GM04504 (cell line): ENCODE results near the gene MYO9B.
"Not testable (repeated sequence)": the region's sequence is repeated elsewhere in the genome, so short reads cannot be mapped to it uniquely, and the experiment has no call there.

Experiments
- DNase-seq: peaks from one replicate; pipeline ENCODE4 v3.0.0-alpha.2; 2012; ENCODE audit warnings: low read depth

MYO9B gene

DNA sequence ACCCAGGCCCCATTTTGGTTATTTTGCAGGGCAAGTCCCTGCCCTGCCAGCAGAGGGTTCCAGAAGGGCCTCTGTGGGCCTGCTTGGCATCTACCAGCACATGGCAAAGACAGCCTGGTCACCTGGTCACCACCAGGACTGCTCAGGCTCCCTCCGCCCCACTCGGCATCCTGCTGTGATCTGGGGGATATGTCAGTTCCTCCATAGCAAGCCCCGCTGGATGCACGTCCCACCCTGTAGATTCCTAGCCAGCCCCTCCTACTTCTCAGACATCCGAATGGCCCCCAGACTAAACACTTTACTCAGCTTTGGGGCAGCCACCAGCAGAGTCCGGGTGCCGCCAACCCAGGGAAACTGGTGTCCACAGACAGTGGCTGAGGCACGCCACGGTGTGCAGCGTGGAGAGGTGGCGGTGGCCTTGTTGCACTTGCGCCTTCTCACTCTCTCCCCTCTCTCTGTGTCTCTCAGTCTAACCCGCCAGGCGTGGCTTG, 107.7 kb downstream of the MYO9B start:
- no peak for DNase-seq

DNA sequence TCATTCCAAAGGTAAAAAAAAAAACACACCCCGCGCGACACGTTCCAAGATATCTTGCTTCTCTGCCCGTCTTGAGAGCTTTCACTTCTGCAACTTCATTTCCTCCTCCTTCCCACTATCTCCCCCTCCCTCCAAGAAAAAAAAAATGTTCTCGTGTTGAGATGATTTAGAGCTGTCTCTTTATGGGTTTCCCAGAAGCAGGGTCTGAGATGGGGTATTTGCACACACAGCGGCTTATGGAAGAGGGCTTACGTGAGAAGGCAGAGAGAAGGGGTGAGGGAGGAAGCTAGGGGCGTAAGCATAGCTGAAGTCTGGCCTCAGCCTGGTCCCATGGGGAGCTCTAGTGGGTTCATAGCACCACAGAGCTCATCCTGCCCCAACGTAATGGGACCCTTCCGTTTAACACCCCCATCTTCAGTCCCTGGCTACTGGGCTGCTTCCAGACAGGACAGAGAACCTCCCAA, 108.3 kb downstream of the MYO9B start:
- no peak for DNase-seq

DNA sequence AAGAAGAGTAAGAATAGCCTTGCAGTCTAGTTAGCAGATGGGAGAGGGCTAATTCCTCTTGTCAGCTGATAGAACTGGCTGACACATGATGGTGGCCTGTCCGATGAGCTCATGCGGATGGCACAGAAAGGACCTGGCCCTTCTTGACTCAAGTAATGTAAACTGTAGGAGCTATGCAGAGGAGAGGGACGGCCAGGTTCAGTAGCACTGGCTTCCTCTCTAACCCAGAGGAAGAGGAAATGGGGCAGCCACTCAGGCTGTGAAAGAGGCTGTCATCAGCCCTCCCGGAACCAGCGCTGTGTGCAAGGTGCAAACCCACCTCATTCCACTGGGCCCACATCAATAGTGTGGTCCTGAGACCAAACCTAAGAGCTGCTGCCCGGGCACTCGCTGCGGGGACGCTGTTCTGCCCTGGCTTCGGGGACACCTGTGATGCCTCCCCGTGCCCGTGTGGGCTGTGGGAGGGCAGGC, 108.8 kb downstream of the MYO9B start:
- DNase-seq = no peak

DNA sequence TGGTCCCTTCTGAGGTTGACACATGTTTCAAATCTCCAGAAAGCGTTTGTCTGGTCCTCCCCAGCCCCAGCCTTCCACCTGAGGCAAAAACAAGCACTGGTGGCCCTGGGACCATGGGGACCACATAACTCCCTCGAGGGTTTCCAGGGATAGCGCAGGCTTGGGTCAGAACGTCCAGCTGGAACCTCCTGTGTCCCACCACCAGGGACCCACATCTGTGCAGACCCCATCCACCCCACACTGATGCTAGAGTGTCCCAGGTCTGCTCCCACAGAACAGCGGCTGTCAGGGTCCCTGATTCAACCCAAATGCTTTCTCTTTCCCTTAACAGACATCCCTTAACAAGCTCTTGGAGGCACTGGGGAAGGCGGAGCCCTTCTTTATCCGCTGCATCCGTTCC, 110.0 kb downstream of the MYO9B start:
- no peak for DNase-seq

DNA sequence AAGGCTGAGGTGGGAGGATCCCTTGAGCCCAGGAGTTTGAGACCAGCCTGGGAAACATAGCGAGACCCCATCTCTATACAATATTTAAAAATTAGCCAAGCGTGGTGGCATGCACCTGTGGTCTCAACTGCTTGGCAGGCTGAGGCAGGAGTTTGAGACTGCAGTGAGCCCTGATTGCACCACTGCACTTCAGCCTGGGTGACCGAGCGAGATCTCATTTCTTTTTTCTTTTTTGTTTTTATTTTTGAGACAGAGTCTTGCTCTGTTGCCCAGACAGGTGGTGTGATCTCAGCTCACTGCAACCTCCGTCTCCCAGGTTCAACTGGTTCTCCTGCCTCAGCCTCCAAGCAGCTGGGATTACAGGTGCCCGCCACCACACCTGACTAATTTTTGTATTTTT, 116.2 kb downstream of the MYO9B start:
- not testable (repeated sequence) for DNase-seq

DNA sequence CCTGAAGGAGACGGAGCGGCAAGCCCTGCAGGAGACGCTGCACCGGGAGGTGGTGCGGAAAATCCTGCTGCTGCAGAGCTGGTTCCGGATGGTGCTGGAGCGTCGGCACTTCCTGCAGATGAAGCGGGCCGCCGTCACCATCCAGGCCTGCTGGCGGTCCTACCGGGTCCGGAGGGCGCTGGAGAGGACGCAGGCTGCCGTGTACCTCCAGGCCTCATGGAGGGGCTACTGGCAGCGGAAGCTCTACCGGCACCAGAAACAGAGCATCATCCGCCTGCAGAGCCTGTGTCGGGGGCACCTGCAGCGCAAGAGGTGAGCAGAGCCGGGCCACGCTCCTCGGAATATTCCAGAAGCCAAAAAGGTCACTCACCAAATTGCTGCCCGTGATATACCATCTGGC, 117.2 kb downstream of the MYO9B start:
- DNase-seq = no peak

DNA sequence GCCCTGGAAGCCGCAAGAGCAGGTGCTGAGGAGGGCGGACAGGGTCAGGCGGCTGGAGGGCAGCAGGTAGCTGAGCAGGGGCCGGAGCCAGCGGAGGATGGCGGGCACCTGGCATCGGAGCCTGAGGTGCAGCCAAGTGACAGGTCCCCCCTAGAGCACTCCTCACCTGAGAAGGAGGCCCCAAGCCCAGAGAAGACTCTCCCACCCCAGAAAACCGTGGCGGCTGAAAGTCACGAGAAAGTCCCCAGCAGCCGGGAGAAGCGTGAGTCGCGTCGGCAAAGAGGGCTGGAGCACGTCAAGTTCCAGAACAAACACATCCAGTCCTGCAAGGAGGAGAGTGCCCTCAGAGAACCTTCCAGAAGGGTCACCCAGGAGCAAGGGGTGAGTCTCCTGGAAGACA, 119.0 kb downstream of the MYO9B start:
- DNase-seq = no peak

DNA sequence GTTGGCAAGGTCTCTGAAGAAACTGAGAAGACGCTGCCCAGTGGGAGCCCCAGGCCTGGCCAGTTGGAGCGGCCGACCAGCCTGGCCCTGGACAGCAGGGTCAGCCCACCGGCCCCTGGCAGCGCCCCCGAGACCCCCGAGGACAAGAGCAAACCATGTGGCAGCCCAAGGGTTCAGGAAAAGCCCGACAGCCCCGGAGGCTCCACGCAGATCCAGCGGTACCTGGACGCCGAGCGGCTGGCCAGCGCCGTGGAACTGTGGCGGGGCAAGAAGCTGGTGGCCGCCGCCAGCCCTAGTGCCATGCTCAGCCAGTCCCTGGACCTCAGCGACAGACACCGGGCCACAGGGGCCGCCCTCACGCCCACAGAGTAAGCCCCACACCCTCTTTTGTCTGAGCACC, 119.5 kb downstream of the MYO9B start:
- DNase-seq = no peak

DNA sequence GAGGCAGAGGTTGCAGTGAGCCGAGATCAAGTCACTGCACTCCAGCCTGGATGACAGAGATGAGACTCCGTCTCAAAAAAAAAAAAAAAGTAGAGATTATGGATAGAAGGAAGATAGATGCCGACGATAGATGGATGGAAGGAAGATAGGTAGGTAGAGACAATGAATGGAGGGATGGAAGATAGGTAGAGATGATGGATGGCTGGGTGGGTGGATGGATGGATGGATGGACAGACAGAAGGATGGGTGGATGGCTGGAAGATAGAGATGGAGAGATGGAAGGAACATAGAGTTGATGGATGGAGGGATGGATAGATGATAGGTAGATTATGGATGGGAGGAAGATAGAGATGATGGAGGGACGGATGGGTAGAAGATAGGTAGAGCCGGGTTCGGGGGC, 121.0 kb downstream of the MYO9B start:
- no peak for DNase-seq

DNA sequence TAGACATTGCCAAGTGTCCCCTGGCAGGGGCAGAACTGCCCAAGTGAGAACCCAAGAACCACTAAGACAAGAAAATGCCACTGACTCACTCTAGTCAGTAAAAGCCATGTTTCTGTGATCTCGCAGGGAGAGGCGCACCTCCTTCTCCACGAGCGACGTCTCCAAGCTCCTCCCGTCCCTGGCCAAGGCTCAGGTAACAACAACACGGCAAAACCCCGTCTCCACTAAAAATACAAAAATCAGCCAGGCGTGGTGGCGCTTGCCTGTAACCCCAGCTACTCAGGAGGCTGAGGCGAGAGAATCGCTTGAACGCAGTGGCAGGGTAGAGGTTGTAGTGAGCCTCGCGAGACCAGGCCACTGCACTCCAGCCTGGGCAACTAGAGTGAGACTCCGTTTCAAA, 122.1 kb downstream of the MYO9B start:
- DNase-seq = no peak

DNA sequence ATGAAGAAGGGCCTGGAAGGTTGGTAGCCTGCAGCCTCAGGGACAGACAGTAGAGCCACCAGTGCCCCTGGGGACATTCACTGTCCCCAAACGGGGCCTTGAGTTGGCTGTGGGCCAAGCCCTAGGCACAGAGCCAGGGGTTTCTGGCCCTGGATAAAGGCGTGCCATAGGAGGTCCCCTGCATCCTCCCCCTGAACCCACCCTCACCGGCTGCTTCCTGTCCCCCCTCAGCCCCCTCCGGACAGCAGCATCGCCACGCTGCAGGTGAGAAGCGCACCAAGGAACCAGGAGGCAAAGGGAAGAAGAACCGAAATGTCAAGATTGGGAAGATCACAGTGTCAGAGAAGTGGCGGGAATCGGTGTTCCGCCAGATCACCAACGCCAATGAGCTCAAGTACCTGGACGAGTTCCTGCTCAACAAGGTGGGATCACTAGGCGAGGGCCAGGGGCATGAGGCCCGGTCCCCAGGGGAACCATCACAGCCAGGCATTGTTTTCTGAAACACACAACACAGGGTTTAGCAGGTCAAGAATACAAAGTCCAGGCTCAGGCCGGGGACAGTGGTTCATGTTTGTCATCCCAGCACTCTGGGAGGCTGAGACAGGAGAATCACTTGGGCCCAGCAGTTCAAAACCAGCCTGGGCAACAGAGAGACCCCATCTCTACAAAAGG, 125.0 kb downstream of the MYO9B start:
- DNase-seq = no peak

DNA sequence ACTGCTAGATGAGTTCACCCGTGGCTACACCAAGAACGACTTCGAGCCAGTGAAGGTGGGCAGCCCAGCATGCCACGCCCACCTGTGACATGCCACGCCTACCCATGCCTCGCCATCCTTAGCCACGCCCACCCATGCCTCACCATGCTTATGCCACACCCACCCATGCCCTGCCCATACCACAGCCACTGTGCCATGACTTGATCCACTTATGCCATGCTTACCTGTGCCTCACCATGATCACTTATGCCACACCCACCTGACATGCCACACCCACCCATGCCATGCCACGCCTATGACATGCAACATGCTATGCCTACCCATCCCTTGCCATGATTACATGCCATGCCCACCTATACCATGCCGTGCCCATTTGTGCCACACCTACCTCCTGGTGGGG, 126.7 kb downstream of the MYO9B start:
- DNase-seq = no peak

DNA sequence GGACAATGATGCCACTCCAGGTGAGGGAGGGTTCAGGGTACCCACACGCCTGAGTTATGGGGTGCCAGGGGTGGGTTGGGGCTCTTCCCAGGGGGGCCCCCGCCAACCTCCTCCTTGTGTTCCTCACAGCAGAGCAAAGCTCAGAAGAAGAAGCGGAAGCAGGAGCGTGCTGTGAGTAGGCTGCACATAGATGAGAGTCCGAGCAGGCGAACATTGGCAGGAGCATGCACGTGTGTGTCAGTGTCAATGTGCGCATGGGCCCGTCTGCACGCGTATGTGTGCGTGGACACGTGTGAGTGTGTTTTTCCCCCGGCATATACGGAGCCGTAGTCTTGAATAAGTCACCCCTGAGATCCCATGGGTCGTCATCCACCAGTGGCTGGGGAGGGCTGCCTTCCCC, 127.1 kb downstream of the MYO9B start:
- DNase-seq = no peak

DNA sequence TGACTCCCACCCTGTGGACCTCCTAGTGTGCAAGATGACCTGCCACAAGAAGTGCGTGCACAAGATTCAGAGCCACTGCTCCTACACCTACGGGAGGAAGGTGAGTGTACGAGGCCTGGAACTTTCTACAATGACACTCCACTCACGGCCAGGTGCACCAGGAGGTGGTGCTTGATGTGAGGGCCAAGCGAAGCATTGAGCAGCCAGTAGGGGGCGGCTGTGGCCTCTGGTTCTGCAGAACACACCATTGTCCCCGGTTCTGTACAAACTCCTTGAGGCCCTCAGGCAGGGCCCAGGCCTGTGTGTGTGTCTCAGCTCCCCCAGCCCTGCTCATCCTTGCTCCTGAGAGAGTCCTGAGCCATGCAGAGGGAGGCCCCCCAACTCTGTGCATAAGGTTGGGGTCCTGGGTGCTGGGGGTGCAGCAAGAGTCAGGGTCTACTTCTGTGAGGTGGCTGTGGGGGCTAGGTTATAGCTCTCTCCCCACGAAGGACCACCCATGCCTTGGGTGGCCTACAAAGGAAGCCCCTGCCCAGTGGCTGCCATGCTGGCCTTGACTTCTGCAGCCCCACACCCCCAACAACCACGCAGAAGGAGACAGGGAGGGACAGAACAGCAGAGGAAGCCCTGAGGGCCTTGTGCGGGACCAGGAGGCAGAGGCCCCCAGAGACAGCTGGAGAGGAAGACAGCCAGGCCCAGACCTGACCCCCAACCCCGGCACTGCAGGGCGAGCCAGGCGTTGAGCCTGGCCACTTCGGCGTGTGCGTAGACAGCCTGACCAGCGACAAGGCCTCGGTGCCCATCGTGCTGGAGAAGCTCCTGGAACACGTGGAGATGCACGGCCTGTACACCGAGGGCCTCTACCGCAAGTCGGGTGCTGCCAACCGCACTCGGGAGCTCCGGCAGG, 129.9 kb downstream of the MYO9B start:
- DNase-seq = no peak

DNA sequence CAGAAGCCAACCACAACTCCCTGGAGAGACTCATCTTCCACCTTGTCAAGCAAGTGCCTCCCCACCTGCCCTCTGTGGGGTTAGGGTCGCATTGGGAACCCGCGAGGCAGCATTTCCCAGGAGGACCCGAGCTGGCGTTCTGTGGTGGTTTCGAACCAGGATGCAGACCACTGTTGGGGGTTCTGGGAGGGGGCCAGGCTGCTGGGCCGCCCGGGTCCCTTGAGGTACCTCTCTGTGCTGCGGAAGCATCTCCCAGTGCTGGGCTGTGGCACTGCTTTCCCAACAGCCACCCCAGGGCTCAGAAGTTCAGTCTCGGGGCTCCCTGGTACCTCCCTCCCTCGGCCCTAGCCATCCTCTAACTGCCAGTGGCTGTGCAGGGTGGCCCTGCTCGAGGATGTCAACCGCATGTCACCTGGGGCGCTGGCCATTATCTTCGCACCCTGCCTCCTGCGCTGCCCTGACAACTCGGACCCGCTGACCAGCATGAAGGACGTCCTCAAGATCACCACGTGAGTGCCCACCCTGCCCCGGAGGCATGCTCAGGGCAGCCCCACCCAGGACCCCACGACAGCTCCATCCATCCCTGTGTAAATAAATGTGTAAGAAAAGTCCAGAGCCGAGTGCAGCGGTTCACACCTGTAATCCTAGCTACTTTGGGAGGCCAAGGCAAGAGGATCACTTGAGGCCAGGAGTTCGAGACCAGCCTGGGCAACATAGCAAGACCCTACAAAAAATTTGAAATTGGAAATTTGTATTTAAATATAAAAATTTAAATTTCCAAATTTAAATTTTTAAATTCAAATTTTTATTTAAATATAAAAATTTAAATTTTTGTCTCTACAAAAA, 131.4 kb downstream of the MYO9B start:
- no peak for DNase-seq

DNA sequence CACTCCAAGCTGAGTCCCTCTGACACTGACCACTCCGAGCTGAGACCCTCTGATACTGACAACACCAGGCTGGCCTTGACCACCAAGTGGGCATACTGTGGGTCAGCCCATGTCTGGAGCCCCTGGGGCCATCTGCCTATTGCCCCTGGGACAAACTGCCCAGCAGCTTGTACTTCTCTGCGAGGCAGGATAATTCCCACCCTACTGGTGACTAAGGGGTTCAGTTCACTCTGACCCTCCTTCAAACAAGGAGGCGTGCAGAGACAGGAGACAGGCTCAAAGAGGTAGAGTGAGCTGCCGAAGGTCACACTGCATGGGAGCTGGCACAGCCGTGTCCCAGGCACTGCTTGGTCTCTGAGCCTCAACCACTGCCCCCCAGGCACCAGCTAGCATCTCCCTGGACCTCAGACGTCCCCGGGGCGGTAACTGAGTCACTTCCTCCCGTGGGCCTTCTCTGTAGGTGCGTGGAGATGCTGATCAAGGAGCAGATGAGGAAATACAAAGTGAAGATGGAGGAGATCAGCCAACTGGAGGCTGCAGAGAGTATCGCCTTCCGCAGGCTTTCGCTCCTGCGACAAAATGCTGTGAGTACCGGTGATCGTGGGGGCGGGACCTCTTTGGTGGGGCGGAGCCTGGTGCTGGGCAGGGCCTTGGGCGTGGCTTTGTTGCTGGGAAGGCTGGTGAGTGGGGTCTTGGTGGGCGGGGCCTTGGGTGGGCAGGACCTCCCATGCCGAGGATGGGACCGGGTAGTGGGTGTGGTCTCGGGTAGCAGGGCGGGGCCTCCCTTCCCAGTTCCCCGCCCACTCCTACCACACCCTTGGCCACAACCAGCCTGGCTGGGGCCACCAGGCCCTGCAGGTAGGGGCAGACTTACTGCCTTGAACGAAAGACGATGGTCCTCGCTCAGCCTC, 133.8 kb downstream of the MYO9B start:
- no peak for DNase-seq

DNA sequence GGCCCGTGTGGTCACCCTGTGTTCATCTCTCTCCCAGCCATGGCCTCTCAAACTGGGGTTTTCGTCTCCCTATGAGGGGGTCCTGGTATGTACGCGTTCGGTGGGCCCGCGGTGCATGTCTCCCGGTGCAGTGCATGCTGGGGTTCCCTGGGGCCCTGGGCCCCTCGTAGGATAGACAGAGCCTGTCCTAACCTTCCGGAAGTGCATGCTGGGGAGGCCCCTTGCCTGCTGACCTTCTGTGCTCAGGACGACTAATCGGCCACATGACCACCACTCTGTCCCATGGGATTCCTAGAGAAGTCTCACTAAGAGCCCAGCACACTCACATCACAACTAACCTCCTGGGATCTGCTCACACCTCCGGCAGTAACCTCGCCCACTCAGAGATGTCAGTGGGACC, 134.7 kb downstream of the MYO9B start:
- DNase-seq = no peak

DNA sequence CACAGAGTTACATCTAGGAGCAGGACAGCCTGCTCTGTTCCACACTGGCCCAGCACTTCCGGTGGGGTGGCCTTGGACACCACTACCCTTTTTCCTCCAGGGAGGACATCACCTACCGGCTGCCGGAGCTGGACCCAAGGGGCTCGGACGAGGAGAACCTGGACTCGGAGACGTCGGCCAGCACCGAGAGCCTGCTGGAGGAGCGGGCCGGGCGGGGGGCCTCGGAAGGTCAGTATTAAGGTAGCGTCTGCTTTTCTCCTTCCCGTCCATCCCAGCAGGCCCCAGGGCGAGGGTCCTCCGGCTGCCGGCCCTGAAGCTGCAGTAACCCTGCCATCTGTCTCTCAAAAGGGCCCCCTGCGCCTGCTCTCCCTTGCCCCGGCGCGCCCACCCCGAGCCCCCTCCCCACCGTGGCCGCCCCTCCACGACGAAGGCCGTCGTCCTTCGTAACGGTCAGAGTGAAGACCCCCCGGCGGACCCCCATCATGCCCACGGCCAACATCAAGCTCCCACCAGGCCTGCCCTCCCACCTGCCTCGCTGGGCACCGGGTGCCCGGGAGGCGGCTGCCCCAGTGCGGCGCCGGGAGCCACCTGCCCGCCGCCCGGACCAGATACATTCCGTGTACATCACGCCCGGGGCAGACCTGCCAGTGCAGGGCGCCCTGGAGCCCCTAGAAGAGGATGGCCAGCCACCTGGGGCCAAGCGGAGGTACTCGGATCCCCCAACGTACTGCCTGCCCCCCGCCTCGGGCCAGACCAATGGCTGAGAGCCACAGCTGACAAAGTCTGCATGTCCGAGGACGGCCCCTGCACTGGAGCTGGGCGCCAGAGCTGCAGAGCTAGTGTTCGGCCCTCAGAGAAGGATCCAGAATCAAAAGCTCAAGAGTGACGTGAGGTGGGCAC, 136.2 kb downstream of the MYO9B start:
- DNase-seq = no peak

DNA sequence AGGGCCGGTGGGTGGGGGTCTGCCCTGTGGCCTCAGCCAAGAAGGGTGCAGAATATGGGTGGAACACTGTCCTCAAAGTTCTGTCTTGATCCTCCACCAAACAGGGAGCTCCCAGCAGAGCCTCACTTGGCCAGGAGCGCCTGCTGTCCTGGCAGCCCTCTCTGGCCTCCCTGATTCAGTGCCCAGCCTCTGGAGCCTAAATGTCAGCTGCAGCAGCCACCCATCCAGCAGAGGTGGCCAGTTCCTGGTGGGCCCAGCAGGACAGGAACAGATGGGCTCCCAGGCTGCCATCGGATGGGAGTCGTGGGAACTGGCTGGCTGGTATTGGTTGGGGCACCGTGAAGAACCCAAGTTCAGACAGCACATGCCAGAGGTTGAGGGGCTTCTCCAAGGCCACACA, 137.8 kb downstream of the MYO9B start:
- DNase-seq = no peak

DNA sequence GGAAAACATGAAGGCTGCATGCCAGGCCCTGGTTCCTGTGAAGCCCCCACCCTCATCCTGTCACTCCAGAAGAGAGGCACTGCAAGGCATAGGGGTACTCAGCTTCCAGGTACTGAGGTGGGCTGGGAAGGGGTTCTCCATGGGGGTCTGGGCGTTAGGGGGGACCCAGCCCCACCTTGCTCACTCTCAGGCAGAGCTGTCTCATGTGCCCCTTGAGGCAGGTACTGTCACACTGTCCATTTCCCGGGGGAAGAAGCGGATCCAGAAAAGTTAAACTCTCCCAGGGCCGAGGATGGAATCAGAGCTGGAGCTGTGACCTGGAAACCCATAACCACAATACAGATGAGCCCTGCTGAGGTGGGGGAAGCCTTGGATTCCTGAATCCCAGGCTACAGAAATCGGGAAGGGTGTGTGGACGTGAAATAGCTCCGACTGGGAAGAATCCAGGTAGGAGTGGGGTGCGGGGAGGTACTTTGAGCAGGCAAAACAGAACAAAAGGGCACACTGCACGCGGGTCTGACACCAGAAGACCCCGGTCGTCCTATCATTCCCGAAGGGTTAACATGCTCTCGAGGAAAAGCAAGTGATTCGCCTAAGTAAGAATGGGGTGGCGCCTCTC, 139.0 kb downstream of the MYO9B start:
- DNase-seq = no peak
